Measurements from ENCODE around the gene KDM4C. TPM values are rescaled to one million over a fixed set of nuclear protein-coding genes. Genes with fewer than 3 reads are reported as not detected.

KDM4C gene
- polyA plus RNA-seq, 2 of the 4 experiments (the other 2 are of a cell fraction) = 9.6 to 15.6 TPM

- Histone ChIP-seq H3K9me3 (no peaks in the 10 kb centered on the region), H3K4me1 (no peaks in the 10 kb centered on the region), H3K4me2 (no peak overlapping the region), H3K4me3 (no peak overlapping the region), H3K27ac (no peak overlapping the region)
- FAIRE-seq (no peak), ATAC-seq (no peak), DNase-seq (ENCODE audit: low read depth in 1 of 2, low spot score in 1 of 2) (no peak)
- TF ChIP-seq CBX2 (IDR thresholded peaks at IDR 0.05; ENCODE audit: borderline replicate concordance, low read depth) = no peak
- no peak for TF ChIP-seq NFE2L2 (conservative IDR thresholded peaks at IDR 0.05; ENCODE audit: low read length)
- no peak for TF ChIP-seq CBX8 (IDR thresholded peaks at IDR 0.05)
- no peak for TF ChIP-seq ZFP36 (IDR thresholded peaks at IDR 0.05; ENCODE audit: borderline replicate concordance, partially characterized antibody)
- ChIA-PET POLR2A (no interaction called here), CTCF (no interaction called here)
- WGBS (ENCODE audit: missing lambda C conversion rate) = 68% methylated on average over 5 of the region's 5 CpGs
Measured at GRCh38 chr9:6986141-6986815, 228.5 kb downstream of the KDM4C start.

GRCh38 chr9:6987381-6987780, 229.6 kb downstream of the KDM4C start:
- CTCF ChIA-PET = interaction anchor here (1.2 to 2.1 kb wide), 2 partner anchors 28 to 160 kb away, joined by 3 to 7 read pairs; no protein-coding TSS in a partner anchor
- FAIRE-seq (no peak), ATAC-seq (no peak), DNase-seq (ENCODE audit: low read depth in 1 of 2, low spot score in 1 of 2) (no peak)
- no peaks in the 10 kb centered on the region for H3K9me3 ChIP-seq
- TF ChIP-seq NFE2L2 (conservative IDR thresholded peaks at IDR 0.05; ENCODE audit: low read length) (no peak), TFCP2L1 (CRISPR knock-in tag; IDR thresholded peaks at IDR 0.05) (no peak), JUN (IDR thresholded peaks at IDR 0.05) (no peak), RARB (CRISPR knock-in tag; IDR thresholded peaks at IDR 0.05) (no peak), BHLHE40 (IDR thresholded peaks at IDR 0.05; ENCODE audit: low read depth, low read length) (no peak)
- 68% methylated on average over 3 of the region's 3 CpGs for WGBS (ENCODE audit: missing lambda C conversion rate)
- H3K4me3 ChIP-seq = no peak overlapping the region
- H3K4me2 ChIP-seq = no peak overlapping the region
- H3K27ac ChIP-seq = no peak overlapping the region
- no peaks in the 10 kb centered on the region for H3K4me1 ChIP-seq
- POLR2A ChIA-PET = no interaction called here

GRCh38 chr9:6991418-6991817, 233.6 kb downstream of the KDM4C start:
- no peak for DNase-seq (ENCODE audit: low read depth in 1 of 2, low spot score in 1 of 2)
- no peak overlapping the region for H3K4me3 ChIP-seq
- H3K9me3 ChIP-seq = no peaks in the 10 kb centered on the region
- H3K4me2 ChIP-seq = no peak overlapping the region
- CTCF ChIA-PET = interaction anchor here (0.6 to 1.8 kb wide), 3 partner anchors 15 to 61 kb away, joined by 4 read pairs; no protein-coding TSS in a partner anchor
- POLR2A ChIA-PET = no interaction called here
- no peaks in the 10 kb centered on the region for H3K4me1 ChIP-seq
- no peak for ATAC-seq
- no peak for TF ChIP-seq FOSB (CRISPR knock-in tag; IDR thresholded peaks at IDR 0.05)
- TF ChIP-seq USF2 (IDR thresholded peaks at IDR 0.05) = no peak
- no peak for TF ChIP-seq CBX2 (IDR thresholded peaks at IDR 0.05; ENCODE audit: borderline replicate concordance, low read depth)
- TF ChIP-seq RFX5 (IDR thresholded peaks at IDR 0.05) = no peak
- TF ChIP-seq GATA3 (IDR thresholded peaks at IDR 0.05; ENCODE audit: borderline replicate concordance) = no peak
- TF ChIP-seq ATOH8 (CRISPR knock-in tag; IDR thresholded peaks at IDR 0.05; ENCODE audit: low read depth) = no peak
- TF ChIP-seq ESRRA (IDR thresholded peaks at IDR 0.05; ENCODE audit: borderline replicate concordance, low read length) = no peak
- TF ChIP-seq REST (IDR thresholded peaks at IDR 0.05) = no peak
- no peak for TF ChIP-seq POLR2A (IDR thresholded peaks at IDR 0.05; ENCODE audit: low read length)
- TF ChIP-seq CEBPB (IDR thresholded peaks at IDR 0.05) = no peak
- no peak for TF ChIP-seq CHD2 (IDR thresholded peaks at IDR 0.05; ENCODE audit: low read length, partially characterized antibody)
- no peak for TF ChIP-seq POLR2AphosphoS2 (conservative IDR thresholded peaks at IDR 0.05; ENCODE audit: low read length)
- TF ChIP-seq TFCP2L1 (CRISPR knock-in tag; IDR thresholded peaks at IDR 0.05) = no peak
- TF ChIP-seq HDAC2 (IDR thresholded peaks at IDR 0.05) = no peak
- no peak for TF ChIP-seq PHF8 (IDR thresholded peaks at IDR 0.05; ENCODE audit: borderline replicate concordance, low read depth)
- no peak for TF ChIP-seq EHF (CRISPR knock-in tag; IDR thresholded peaks at IDR 0.05)
- no peak for TF ChIP-seq RAD21 (conservative IDR thresholded peaks at IDR 0.05 in 1 of 2, IDR thresholded peaks at IDR 0.05 in 1 of 2)
- no peak for TF ChIP-seq KDM1A (IDR thresholded peaks at IDR 0.05; ENCODE audit: low read depth)
- TF ChIP-seq MYC (IDR thresholded peaks at IDR 0.05; ENCODE audit: borderline replicate concordance, low read length) = no peak
- no peak for TF ChIP-seq ZNF302 (CRISPR knock-in tag; IDR thresholded peaks at IDR 0.05)
- WGBS (ENCODE audit: missing lambda C conversion rate) = 83% methylated on average over 1 of the region's 1 CpG
- H3K27ac ChIP-seq = no peak overlapping the region
- no peak for FAIRE-seq

Data from A549 (cell line).